H9 (cell line): ENCODE measurements around the gene BCL11B. TPM values are rescaled to one million over a fixed set of nuclear protein-coding genes. Genes with fewer than 3 reads are reported as not detected.
A peak's percentile ranks its signal among the peaks of the same experiment; 100 is the strongest.

Experiments used
- DNase-seq: peaks from one replicate; pipeline ENCODE4 v3.0.0-alpha.2; 2017
- H2AFZ ChIP-seq: one replicate; pipeline ENCODE4 v1.6.1; 2013; ENCODE audit warnings: mild to moderate bottlenecking, low read length, control low read depth, moderate library complexity
- H2AK5ac ChIP-seq: 2 replicates; pipeline ENCODE4 v1.6.1; 2013; ENCODE audit warnings: low read length, control low read depth, mixed read lengths; ENCODE audit not compliant: insufficient read length
- H2BK120ac ChIP-seq: one replicate; pipeline ENCODE4 v1.6.1; 2013; ENCODE audit warnings: low read depth, mild to moderate bottlenecking, low read length, control low read depth, inconsistent platforms; ENCODE audit not compliant: poor library complexity, severe bottlenecking
- H2BK12ac ChIP-seq: 2 replicates; pipeline ENCODE4 v1.6.1; 2013; ENCODE audit warnings: low read length, control low read depth, mixed read lengths, low read depth; ENCODE audit not compliant: insufficient read length
- H2BK15ac ChIP-seq: 2 replicates; pipeline ENCODE4 v1.6.1; 2013; ENCODE audit warnings: low read depth, low read length, control low read depth
- H2BK20ac ChIP-seq: one replicate; pipeline ENCODE4 v1.6.1; 2013; ENCODE audit warnings: low read depth, mild to moderate bottlenecking, low read length, control low read depth, inconsistent platforms; ENCODE audit not compliant: poor library complexity, severe bottlenecking
- H2BK5ac ChIP-seq: 2 replicates; pipeline ENCODE4 v1.6.1; 2013; ENCODE audit warnings: low read length, control low read depth, mixed read lengths; ENCODE audit not compliant: insufficient read length
- H3K14ac ChIP-seq: 2 replicates; pipeline ENCODE4 v1.6.1; 2013; ENCODE audit warnings: low read length, control low read depth; ENCODE audit not compliant: insufficient read depth
- H3K18ac ChIP-seq: 2 replicates; pipeline ENCODE4 v1.6.1; 2013; ENCODE audit warnings: low read depth, mild to moderate bottlenecking, mixed read lengths, low read length, control low read depth; ENCODE audit not compliant: insufficient read length
- H3K23ac ChIP-seq: 2 replicates; pipeline ENCODE4 v1.6.1; 2013; ENCODE audit warnings: low read length, control low read depth, mixed read lengths, low read depth; ENCODE audit not compliant: insufficient read length
- H3K23me2 ChIP-seq: 2 replicates; pipeline ENCODE4 v1.6.1; 2013; ENCODE audit warnings: low read depth, mild to moderate bottlenecking, mixed read lengths, low read length, control low read depth; ENCODE audit not compliant: insufficient read length, poor library complexity, severe bottlenecking
- H3K27ac ChIP-seq: 2 replicates; pipeline ENCODE4 v1.5.1; 2013; ENCODE audit warnings: low read length, control low read depth, mixed read lengths, low read depth; ENCODE audit not compliant: insufficient read length
- H3K27me3 ChIP-seq: 2 replicates; pipeline ENCODE4 v1.6.1; 2013; ENCODE audit warnings: low read length, control low read depth, inconsistent platforms; ENCODE audit not compliant: insufficient read depth
- H3K4ac ChIP-seq: 2 replicates; pipeline ENCODE4 v1.6.1; 2013; ENCODE audit warnings: low read depth, mild to moderate bottlenecking, control low read depth, inconsistent platforms, low read length, moderate library complexity
- H3K4me1 ChIP-seq: 2 replicates; pipeline ENCODE4 v1.6.1; 2013; ENCODE audit warnings: low read length, control low read depth, inconsistent platforms; ENCODE audit not compliant: insufficient read depth
- H3K4me2 ChIP-seq: 2 replicates; pipeline ENCODE4 v1.6.1; 2013; ENCODE audit warnings: low read length, control low read depth, mixed read lengths; ENCODE audit not compliant: insufficient read length, insufficient read depth
- H3K56ac ChIP-seq: 2 replicates; pipeline ENCODE4 v1.6.1; 2013; ENCODE audit warnings: low read depth, mild to moderate bottlenecking, mixed read lengths, low read length, control low read depth; ENCODE audit not compliant: insufficient read length
- H3K79me1 ChIP-seq: 2 replicates; pipeline ENCODE4 v1.6.1; 2013; ENCODE audit warnings: low read depth, mild to moderate bottlenecking, moderate library complexity, low read length, control low read depth, inconsistent platforms; ENCODE audit not compliant: insufficient read depth, poor library complexity, severe bottlenecking
- H3K79me2 ChIP-seq: 2 replicates; pipeline ENCODE4 v1.6.1; 2013; ENCODE audit warnings: low read length, control low read depth, inconsistent platforms; ENCODE audit not compliant: insufficient read depth
- H3K9ac ChIP-seq: 2 replicates; pipeline ENCODE4 v1.6.1; 2013; ENCODE audit warnings: low read length, control low read depth, mixed read lengths; ENCODE audit not compliant: insufficient read length; ENCODE audit errors: extremely low read depth
- H3K9me3 ChIP-seq: one replicate; pipeline ENCODE4 v1.6.1; 2013; ENCODE audit warnings: low read depth, low read length, inconsistent platforms; ENCODE audit not compliant: control insufficient read depth
- H3T11ph ChIP-seq: one replicate; pipeline ENCODE4 v1.6.1; 2013; ENCODE audit warnings: mild to moderate bottlenecking, low read length, control low read depth, inconsistent platforms
- H4K20me1 ChIP-seq: one replicate; pipeline ENCODE4 v1.6.1; 2013; ENCODE audit not compliant: control insufficient read depth, insufficient read length, insufficient read depth
- H4K5ac ChIP-seq: 2 replicates; pipeline ENCODE4 v1.6.1; 2013; ENCODE audit warnings: low read depth, mild to moderate bottlenecking, mixed read lengths, low read length, control low read depth; ENCODE audit not compliant: insufficient read length
- H4K8ac ChIP-seq: replicated peaks from 2 replicates; pipeline ENCODE4 v1.6.1; 2013; ENCODE audit warnings: low read length, control low read depth, mixed read lengths, low read depth; ENCODE audit not compliant: insufficient read length
- H4K91ac ChIP-seq: 2 replicates; pipeline ENCODE4 v1.6.1; 2013; ENCODE audit warnings: low read depth, mild to moderate bottlenecking, moderate library complexity, mixed read lengths, low read length, control low read depth; ENCODE audit not compliant: insufficient read length
- H3K27ac Mint-ChIP-seq, 3 experiments: 2 replicates in 2 of 3; 3 replicates in 1 of 3; pipeline ENCODE4 v1.8.0; 2020 to 2021; ENCODE audit warnings: mixed read lengths in 3 of 3, mild to moderate bottlenecking in 1 of 3, moderate library complexity in 1 of 3
- H3K27me3 Mint-ChIP-seq: 2 replicates; pipeline ENCODE4 v1.8.0; 2021; ENCODE audit warnings: low read depth, mild to moderate bottlenecking, moderate library complexity, mixed read lengths
- H3K36me3 Mint-ChIP-seq, 3 experiments: 2 replicates in 2 of 3; 3 replicates in 1 of 3; pipeline ENCODE4 v1.8.0; 2020 to 2021; ENCODE audit warnings: low read depth in 3 of 3, mixed read lengths in 3 of 3; ENCODE audit not compliant: insufficient read depth in 1 of 3
- H3K4me1 Mint-ChIP-seq, 2 experiments: 2 replicates each; pipeline ENCODE4 v1.8.0; 2020; ENCODE audit warnings: mixed read lengths in 2 of 2
- H3K4me3 Mint-ChIP-seq, 2 experiments: 2 replicates in 1 of 2; 3 replicates in 1 of 2; pipeline ENCODE4 v1.8.0; 2020 to 2021; ENCODE audit warnings: mild to moderate bottlenecking in 2 of 2, mixed read lengths in 2 of 2, moderate library complexity in 1 of 2
- H3K9me3 Mint-ChIP-seq, 2 experiments: 2 replicates in 1 of 2; 3 replicates in 1 of 2; pipeline ENCODE4 v1.8.0; 2020; ENCODE audit warnings: mild to moderate bottlenecking in 2 of 2, mixed read lengths in 2 of 2, moderate library complexity in 1 of 2
- WGBS: extraction: QIAGEN DNeasy Blood & Tissue Kit; methylation state at CpG from one replicate; pipeline ENCODE4 v1.1.7; 2013; ENCODE audit warnings: missing lambda C conversion rate, low lambda C conversion rate, mixed read lengths; ENCODE audit not compliant: insufficient read length; ENCODE audit errors: extremely low coverage; 5-methylcytosine and 5-hydroxymethylcytosine counted together
- total RNA-seq: library from RNA; stranded (reverse); gene quantifications from 2 replicates; pipeline ENCODE4 v1.2.1, GENCODE V29; 2021
- TF ChIP-seq, protein P1 (sequence below): fragments of 200-600 bp; sonication (generic); conservative IDR thresholded peaks from 3 replicates; pipeline ENCODE4 v1.8.0; 2021; ENCODE audit warnings: antibody characterized with exemption, mild to moderate bottlenecking

The BCL11B gene
- total RNA-seq, 1 experiment from 2014 or later, result 4.9 TPM

DNA sequence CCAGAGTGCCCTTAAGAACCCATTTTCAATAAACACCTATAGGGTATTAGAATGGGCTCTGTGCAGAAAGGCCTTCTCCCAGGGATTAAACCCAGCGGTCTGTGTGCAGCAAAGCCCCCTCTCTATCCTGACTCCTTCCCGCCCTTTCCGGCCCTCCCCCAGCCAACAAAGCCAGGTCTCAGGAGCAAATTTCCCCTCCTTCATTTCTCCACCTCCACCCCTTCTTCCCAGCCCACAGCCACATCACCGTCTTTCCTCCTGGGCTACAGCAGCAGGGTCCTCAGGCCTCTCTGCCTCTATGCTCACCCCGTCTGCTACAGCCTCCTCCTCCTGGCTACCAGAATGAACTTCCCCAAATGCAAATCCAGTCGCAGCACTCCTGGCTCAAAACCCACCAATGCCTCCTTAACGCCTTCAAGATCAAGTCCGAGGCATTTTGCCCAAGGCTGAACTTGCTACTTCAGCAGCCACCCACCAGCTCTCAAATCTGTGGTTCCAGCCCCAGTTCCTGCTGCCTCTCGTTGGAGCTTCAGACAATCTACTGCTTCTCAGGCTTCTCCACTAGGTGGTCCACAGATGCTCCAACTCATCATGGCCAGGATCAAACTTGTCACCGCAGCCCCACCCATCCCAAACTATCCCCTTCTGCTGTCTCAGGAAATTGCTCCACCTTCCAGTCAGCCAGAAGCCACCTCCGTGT lies 134.8 kb downstream of the BCL11B start:
- Mint-ChIP-seq H3K27ac (no peak overlapping the region), H3K36me3 (no peaks in the 10 kb centered on the region; a peak in 1 of 7 replicates), H3K9me3 (no peaks in the 10 kb centered on the region), H3K4me1 (peaks cover 23 to 25% of the 10 kb centered on the region in 2 experiments), H3K27me3 (peaks cover 2% of the 10 kb centered on the region), H3K4me3 (no peak overlapping the region)
- no peak overlapping the region for H3K4ac ChIP-seq
- no peaks in the 10 kb centered on the region for H3K79me1 ChIP-seq
- no peak overlapping the region for H4K91ac ChIP-seq
- H3K23me2 ChIP-seq, result no peaks in the 10 kb centered on the region
- H2BK15ac ChIP-seq, result no peak overlapping the region
- no peaks in the 10 kb centered on the region for H3K79me2 ChIP-seq
- no peak overlapping the region for H3K23ac ChIP-seq
- H3T11ph ChIP-seq, result no peak overlapping the region
- H4K8ac ChIP-seq, result no peak overlapping the region
- H2BK12ac ChIP-seq, result no peak overlapping the region
- H2AFZ ChIP-seq, result no peak overlapping the region
- H4K20me1 ChIP-seq, result no peaks in the 10 kb centered on the region
- WGBS, result no CpG with 5 or more reads among the region's 11 CpGs
- TF ChIP-seq, protein P1, sequence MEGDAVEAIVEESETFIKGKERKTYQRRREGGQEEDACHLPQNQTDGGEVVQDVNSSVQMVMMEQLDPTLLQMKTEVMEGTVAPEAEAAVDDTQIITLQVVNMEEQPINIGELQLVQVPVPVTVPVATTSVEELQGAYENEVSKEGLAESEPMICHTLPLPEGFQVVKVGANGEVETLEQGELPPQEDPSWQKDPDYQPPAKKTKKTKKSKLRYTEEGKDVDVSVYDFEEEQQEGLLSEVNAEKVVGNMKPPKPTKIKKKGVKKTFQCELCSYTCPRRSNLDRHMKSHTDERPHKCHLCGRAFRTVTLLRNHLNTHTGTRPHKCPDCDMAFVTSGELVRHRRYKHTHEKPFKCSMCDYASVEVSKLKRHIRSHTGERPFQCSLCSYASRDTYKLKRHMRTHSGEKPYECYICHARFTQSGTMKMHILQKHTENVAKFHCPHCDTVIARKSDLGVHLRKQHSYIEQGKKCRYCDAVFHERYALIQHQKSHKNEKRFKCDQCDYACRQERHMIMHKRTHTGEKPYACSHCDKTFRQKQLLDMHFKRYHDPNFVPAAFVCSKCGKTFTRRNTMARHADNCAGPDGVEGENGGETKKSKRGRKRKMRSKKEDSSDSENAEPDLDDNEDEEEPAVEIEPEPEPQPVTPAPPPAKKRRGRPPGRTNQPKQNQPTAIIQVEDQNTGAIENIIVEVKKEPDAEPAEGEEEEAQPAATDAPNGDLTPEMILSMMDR, result no peak
- H3K56ac ChIP-seq, result no peak overlapping the region
- H3K4me1 ChIP-seq, result no peaks in the 10 kb centered on the region
- no peak overlapping the region for H3K9ac ChIP-seq
- H3K27me3 ChIP-seq, result no peaks in the 10 kb centered on the region
- no peak overlapping the region for H2AK5ac ChIP-seq
- no peak overlapping the region for H3K18ac ChIP-seq
- peak; percentile 23 for DNase-seq
- no peaks in the 10 kb centered on the region for H3K9me3 ChIP-seq
- H2BK20ac ChIP-seq, result no peak overlapping the region
- no peak overlapping the region for H3K14ac ChIP-seq
- H3K27ac ChIP-seq, result no peak overlapping the region
- no peak overlapping the region for H4K5ac ChIP-seq
- H2BK5ac ChIP-seq, result no peak overlapping the region
- H2BK120ac ChIP-seq, result no peak overlapping the region
- H3K4me2 ChIP-seq, result no peak overlapping the region
